Upper lobe of left lung (tissue), 4 donors: ENCODE data around the gene TNFSF12.

ENCODE experiments used
- POLR2A ChIP-seq, 4 donors: fragments of 450-650 bp; IDR thresholded peaks; one replicate each; pipeline ENCODE4 v1.5.1; 2016 to 2017; ENCODE audit warnings: antibody characterized with exemption in 4 of 4, mild to moderate bottlenecking in 2 of 4
- POLR2AphosphoS5 ChIP-seq, 2 donors: sonication (generic); formaldehyde crosslinking; IDR thresholded peaks; one replicate each; pipeline ENCODE4 v1.5.1; 2017; ENCODE audit warnings: antibody characterized with exemption in 2 of 2

DNA sequence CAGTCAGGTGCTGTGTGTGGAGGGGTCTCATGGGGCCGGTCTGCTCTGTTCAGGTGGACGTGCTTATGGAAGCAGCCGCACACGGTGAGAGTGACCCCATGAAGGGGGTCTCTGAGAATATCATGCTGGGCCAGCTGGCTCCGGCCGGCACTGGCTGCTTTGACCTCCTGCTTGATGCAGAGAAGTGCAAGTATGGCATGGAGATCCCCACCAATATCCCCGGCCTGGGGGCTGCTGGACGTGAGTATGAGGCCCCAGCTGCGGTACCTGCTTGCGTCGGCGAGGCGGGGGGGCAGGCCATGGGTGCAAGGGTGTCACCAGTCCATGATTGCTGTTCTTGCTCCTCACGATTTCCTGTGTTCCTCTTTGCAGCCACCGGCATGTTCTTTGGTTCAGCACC, 36.8 kb upstream of the TNFSF12 start:
- TF ChIP-seq POLR2A (IDR thresholded peaks at IDR 0.05) (no peak), POLR2AphosphoS5 (IDR thresholded peaks at IDR 0.05) (no peak)
